Ascending aorta (tissue), 2 donors: ENCODE results near the gene ZMIZ1. TPM values are rescaled to one million over a fixed set of nuclear protein-coding genes. Genes with fewer than 3 reads are reported as not detected.
A peak's percentile ranks its signal among the peaks of the same experiment; 100 is the strongest.

ENCODE experiments used
- DNase-seq, 2 donors: peaks; one replicate each; pipeline ENCODE4 v3.0.0-alpha.2; 2019; ENCODE audit warnings: low spot score in 2 of 2
- H3K27ac ChIP-seq, 2 donors: fragments of 200-600 bp; sonication (generic); one replicate each; pipeline ENCODE4 v1.5.1; 2016 to 2017; ENCODE audit warnings: mild to moderate bottlenecking in 1 of 2
- H3K27me3 ChIP-seq: fragments of 200-600 bp; sonication (generic); one replicate; pipeline ENCODE4 v1.5.1; 2017
- H3K36me3 ChIP-seq, 2 donors: fragments of 200-600 bp; sonication (generic); one replicate each; pipeline ENCODE4 v1.5.1; 2016
- H3K4me1 ChIP-seq, 2 donors: fragments of 200-600 bp; sonication (generic); one replicate each; pipeline ENCODE4 v1.5.1; 2016 to 2017; ENCODE audit warnings: mild to moderate bottlenecking in 1 of 2
- H3K4me3 ChIP-seq, 2 donors: fragments of 200-600 bp; sonication (generic); one replicate each; pipeline ENCODE4 v1.5.1; 2016 to 2017; ENCODE audit warnings: mild to moderate bottlenecking in 1 of 2
- H3K9me3 ChIP-seq, 2 donors: fragments of 200-600 bp; sonication (generic); one replicate each; pipeline ENCODE4 v1.5.1; 2016
- CTCF ChIP-seq, 3 experiments: fragments of 200-600 bp in 2 of 3; fragments of 450-650 bp in 1 of 3; sonication (generic) in 2 of 3; IDR thresholded peaks; one replicate each; pipeline ENCODE4 v1.5.1; 2016 to 2019; ENCODE audit warnings: antibody characterized with exemption in 3 of 3, mild to moderate bottlenecking in 1 of 3, moderate library complexity in 1 of 3
- intact Hi-C: fragments of 100-400 bp; cut with DNase I; formaldehyde crosslinking; loops from one replicate; pipeline ENCODE4 v1.15.1; 2023
- total RNA-seq: library from RNA; depleted of rRNA; stranded (reverse); fragments of >200 nt; gene quantifications from one replicate; pipeline ENCODE4 v1.1.0, GENCODE V29; 2016

Gene ZMIZ1
- total RNA-seq, 1 donor from 2014 or later: 96.2 TPM

GRCh38 chr10:79098596-79099015 lies 29.8 kb downstream of the ZMIZ1 start:
- Histone ChIP-seq H3K4me1 (peaks cover 37 to 65% of the 10 kb centered on the region in 2 donors), H3K36me3 (no peaks in the 10 kb centered on the region), H3K27me3 (no peaks in the 10 kb centered on the region), H3K27ac (no peak overlapping the region), H3K4me3 (no peak overlapping the region), H3K9me3 (no peaks in the 10 kb centered on the region)
- DNase-seq: no peak
- intact Hi-C loops: no loop called here
- TF ChIP-seq CTCF (IDR thresholded peaks at IDR 0.05): no peak

- Histone ChIP-seq H3K9me3 (no peaks in the 10 kb centered on the region), H3K36me3 (no peaks in the 10 kb centered on the region), H3K4me3 (no peak overlapping the region), H3K27me3 (no peaks in the 10 kb centered on the region), H3K4me1 (peaks cover 31 to 65% of the 10 kb centered on the region in 2 donors), H3K27ac (no peak overlapping the region)
- TF ChIP-seq CTCF (IDR thresholded peaks at IDR 0.05): no peak
- DNase-seq: no peak
- intact Hi-C loops: no loop called here
Measured at GRCh38 chr10:79099898-79100448, 31.2 kb downstream of the ZMIZ1 start.

GRCh38 chr10:79100771-79101170 lies 32.0 kb downstream of the ZMIZ1 start:
- intact Hi-C loops: no loop called here
- Histone ChIP-seq H3K9me3 (no peaks in the 10 kb centered on the region), H3K27me3 (no peaks in the 10 kb centered on the region), H3K4me3 (no peak overlapping the region), H3K27ac (peak overlapping the region in 1 of 2 donors; percentile 86), H3K4me1 (peaks cover 31 to 67% of the 10 kb centered on the region in 2 donors), H3K36me3 (no peaks in the 10 kb centered on the region)
- no peak for DNase-seq
- TF ChIP-seq CTCF (IDR thresholded peaks at IDR 0.05): no peak

- intact Hi-C loops: loop anchor here (1.0 kb wide), 1 partner anchor 31 kb away; no protein-coding TSS in a partner anchor
- H3K4me3 ChIP-seq: peak overlapping the region in 1 of 2 donors; percentile 8
Measured at GRCh38 chr10:79101560-79102497, 33.1 kb downstream of the ZMIZ1 start.

GRCh38 chr10:79102498-79102874 lies 33.7 kb downstream of the ZMIZ1 start:
- H3K4me1 ChIP-seq: peaks cover 31 to 61% of the 10 kb centered on the region in 2 donors
- H3K9me3 ChIP-seq: no peaks in the 10 kb centered on the region
- no peaks in the 10 kb centered on the region for H3K36me3 ChIP-seq
- intact Hi-C loops: loop anchor here (1.0 kb wide), 1 partner anchor 31 kb away; no protein-coding TSS in a partner anchor
- DNase-seq: no peak
- TF ChIP-seq CTCF (IDR thresholded peaks at IDR 0.05): peak in 1 of 3 experiments; percentile 20
- H3K27ac ChIP-seq: peak overlapping the region; percentile 79 to 86
- H3K4me3 ChIP-seq: no peak overlapping the region
- H3K27me3 ChIP-seq: no peaks in the 10 kb centered on the region

More at GRCh38 chr10:79101560-79102497, 33.1 kb downstream of the ZMIZ1 start:
- peak in 1 of 2 donors; percentile 82 for DNase-seq
- Histone ChIP-seq H3K27me3 (no peaks in the 10 kb centered on the region), H3K27ac (peak overlapping the region; percentile 79 to 86), H3K36me3 (no peaks in the 10 kb centered on the region), H3K9me3 (no peaks in the 10 kb centered on the region), H3K4me1 (peaks cover 31 to 67% of the 10 kb centered on the region in 2 donors)
- no peak for TF ChIP-seq CTCF (IDR thresholded peaks at IDR 0.05)
